ENCODE results near the gene ZEB1. TPM values are rescaled to one million over a fixed set of nuclear protein-coding genes. Genes with fewer than 3 reads are reported as not detected.

ZEB1 gene
- total RNA-seq, 2 experiments from 2014 or later: 33.9 to 37.8 TPM

DNA sequence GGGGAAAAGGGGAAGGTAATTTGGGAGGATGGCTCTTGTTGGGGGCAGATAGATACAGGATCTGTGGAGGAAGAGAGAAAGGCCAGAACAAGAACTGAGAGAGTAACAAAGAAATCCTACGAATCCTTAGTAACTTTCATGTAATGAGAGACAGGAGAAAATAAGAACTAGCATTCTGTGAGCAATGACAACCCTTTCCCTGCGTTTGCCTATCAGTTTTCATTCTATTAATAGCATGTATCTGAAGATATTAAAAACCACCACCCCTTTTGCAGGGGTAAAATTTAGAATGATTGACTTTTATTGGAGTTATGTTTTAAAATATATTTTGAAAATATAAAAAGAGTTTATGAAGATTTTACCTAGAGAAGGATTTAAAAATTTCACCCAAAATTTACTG is 132.8 kb downstream of the ZEB1 start:
- peaks cover 30% of the 10 kb centered on the region for H3K9me3 Mint-ChIP-seq
- H3K4me1 Mint-ChIP-seq (ENCODE audit: low read depth): peaks cover 13% of the 10 kb centered on the region
- CTCF ChIA-PET: no interaction called here
- H3K4me3 Mint-ChIP-seq: no peak overlapping the region
- H3K36me3 Mint-ChIP-seq: peaks cover 33% of the 10 kb centered on the region
- intact Hi-C loops (cut with micrococcal nuclease): no loop called here
- H3K27ac Mint-ChIP-seq: no peak overlapping the region
- POLR2A ChIA-PET: no interaction called here
- DNase-seq: no peak
- no peaks in the 10 kb centered on the region for H3K27me3 Mint-ChIP-seq

- no peaks in the 10 kb centered on the region for H3K27me3 Mint-ChIP-seq
- intact Hi-C loops (cut with micrococcal nuclease): no loop called here
- H3K4me1 Mint-ChIP-seq (ENCODE audit: low read depth): peaks cover 17% of the 10 kb centered on the region
- ChIA-PET CTCF (no interaction called here), POLR2A (no interaction called here)
- peaks cover 35% of the 10 kb centered on the region for H3K36me3 Mint-ChIP-seq
- peaks cover 27% of the 10 kb centered on the region for H3K9me3 Mint-ChIP-seq
- H3K4me3 Mint-ChIP-seq: no peak overlapping the region
- DNase-seq: no peak
- no peak overlapping the region for H3K27ac Mint-ChIP-seq
Observed at GRCh38 chr10:31456468-31456867, 137.5 kb downstream of the ZEB1 start.

DNA sequence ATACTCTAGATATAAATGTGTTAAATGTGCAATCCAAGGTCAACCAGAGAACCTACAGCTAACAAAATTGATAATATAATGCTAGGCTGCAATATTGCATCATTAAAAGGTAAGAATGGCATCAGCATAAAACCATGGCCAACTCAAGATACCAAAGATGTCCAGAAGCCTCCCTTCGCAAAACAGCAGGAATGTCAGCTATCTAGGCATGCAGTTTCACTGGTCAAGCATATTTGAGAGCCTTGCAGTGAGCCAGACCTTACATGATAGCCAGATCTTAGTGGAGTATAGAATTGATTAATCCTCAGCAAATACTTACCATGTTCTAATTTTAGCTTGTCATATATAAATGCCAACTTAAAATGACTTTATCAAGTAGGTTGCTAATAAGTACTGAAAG is 138.8 kb downstream of the ZEB1 start:
- no peaks in the 10 kb centered on the region for H3K27me3 Mint-ChIP-seq
- CTCF ChIA-PET: interaction anchor here (0.9 kb wide), 1 partner anchor 33 kb away, joined by 3 read pairs; no protein-coding TSS in a partner anchor
- no peak overlapping the region for H3K4me3 Mint-ChIP-seq
- peaks cover 34% of the 10 kb centered on the region for H3K9me3 Mint-ChIP-seq
- no peak for DNase-seq
- POLR2A ChIA-PET: no interaction called here
- H3K27ac Mint-ChIP-seq: no peak overlapping the region
- H3K36me3 Mint-ChIP-seq: peaks cover 43% of the 10 kb centered on the region
- intact Hi-C loops (cut with micrococcal nuclease): no loop called here
- peaks cover 11% of the 10 kb centered on the region for H3K4me1 Mint-ChIP-seq (ENCODE audit: low read depth)

- CTCF ChIA-PET: interaction anchor here (1.0 kb wide), 1 partner anchor 9 kb away, joined by 4 read pairs; no protein-coding TSS in a partner anchor
- no peaks in the 10 kb centered on the region for H3K27me3 Mint-ChIP-seq
Observed at GRCh38 chr10:31458974-31459373, 140.0 kb downstream of the ZEB1 start.

DNA sequence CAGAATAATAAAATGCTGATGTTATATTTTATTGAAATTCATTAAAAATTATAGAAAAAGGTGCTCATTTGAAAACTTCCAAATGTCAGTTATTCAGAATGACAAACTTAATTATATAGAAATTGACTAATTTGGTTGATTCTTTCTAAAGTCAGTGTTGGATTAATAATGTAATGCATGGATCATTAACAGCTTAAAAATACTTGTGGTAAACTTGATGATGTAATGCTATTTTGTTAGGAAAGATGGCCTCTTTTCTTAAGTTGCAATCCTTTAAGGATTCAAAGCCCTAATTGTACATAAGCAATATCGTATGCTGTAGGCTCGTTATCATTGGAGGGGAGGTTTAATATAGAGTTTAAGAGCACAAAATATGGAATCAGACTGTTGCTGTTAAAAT is 141.2 kb downstream of the ZEB1 start:
- POLR2A ChIA-PET: no interaction called here
- CTCF ChIA-PET: no interaction called here
- intact Hi-C loops (cut with micrococcal nuclease): no loop called here
- Mint-ChIP-seq H3K36me3 (peaks cover 42% of the 10 kb centered on the region), H3K4me1 (ENCODE audit: low read depth) (peaks cover 5% of the 10 kb centered on the region), H3K27ac (no peak overlapping the region), H3K4me3 (no peak overlapping the region), H3K9me3 (peaks cover 32% of the 10 kb centered on the region), H3K27me3 (no peaks in the 10 kb centered on the region)
- no peak for DNase-seq

More at GRCh38 chr10:31458974-31459373, 140.0 kb downstream of the ZEB1 start:
- peaks cover 34% of the 10 kb centered on the region for H3K9me3 Mint-ChIP-seq
- intact Hi-C loops (cut with micrococcal nuclease): no loop called here
- DNase-seq: no peak
- no peak overlapping the region for H3K27ac Mint-ChIP-seq
- POLR2A ChIA-PET: no interaction called here
- H3K36me3 Mint-ChIP-seq: peaks cover 45% of the 10 kb centered on the region
- H3K4me3 Mint-ChIP-seq: no peak overlapping the region
- peaks cover 11% of the 10 kb centered on the region for H3K4me1 Mint-ChIP-seq (ENCODE audit: low read depth)

DNA sequence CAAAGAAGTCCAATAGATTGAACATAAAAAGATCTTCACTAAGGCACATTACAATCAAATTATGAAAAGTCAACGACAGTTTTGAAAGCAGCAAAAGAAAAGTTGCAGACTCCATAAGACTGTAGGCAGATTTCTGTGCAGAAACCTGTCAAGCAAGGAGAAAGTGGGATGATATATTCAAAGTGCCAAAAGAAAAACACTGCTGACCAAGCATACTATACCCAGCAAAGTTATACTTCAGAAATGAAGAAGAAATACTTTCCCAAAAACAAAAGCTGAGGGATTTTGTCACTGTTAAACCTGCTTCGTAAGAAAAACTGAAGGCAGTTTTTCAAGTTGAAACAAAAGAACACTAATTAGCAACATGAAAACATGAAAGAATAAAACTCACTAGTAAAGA is 145.5 kb downstream of the ZEB1 start:
- no peaks in the 10 kb centered on the region for H3K27me3 Mint-ChIP-seq
- no peak overlapping the region for H3K27ac Mint-ChIP-seq
- H3K36me3 Mint-ChIP-seq: peaks cover 80% of the 10 kb centered on the region
- no peaks in the 10 kb centered on the region for H3K4me1 Mint-ChIP-seq (ENCODE audit: low read depth)
- ChIA-PET POLR2A (no interaction called here), CTCF (no interaction called here)
- intact Hi-C loops (cut with micrococcal nuclease): no loop called here
- no peak overlapping the region for H3K4me3 Mint-ChIP-seq
- H3K9me3 Mint-ChIP-seq: peaks cover 38% of the 10 kb centered on the region
- DNase-seq: no peak

GRCh38 chr10:31466313-31466712 is 147.3 kb downstream of the ZEB1 start:
- intact Hi-C loops (cut with micrococcal nuclease): no loop called here
- no peak overlapping the region for H3K4me3 Mint-ChIP-seq
- H3K27me3 Mint-ChIP-seq: no peaks in the 10 kb centered on the region
- CTCF ChIA-PET: interaction anchor here (0.6 kb wide), 2 partner anchors 96 to 668 kb away, joined by 3 read pairs; no protein-coding TSS in a partner anchor
- DNase-seq: no peak
- no peaks in the 10 kb centered on the region for H3K4me1 Mint-ChIP-seq (ENCODE audit: low read depth)
- H3K9me3 Mint-ChIP-seq: peaks cover 36% of the 10 kb centered on the region
- no peak overlapping the region for H3K27ac Mint-ChIP-seq
- peaks cover 71% of the 10 kb centered on the region for H3K36me3 Mint-ChIP-seq
- POLR2A ChIA-PET: no interaction called here

DNA sequence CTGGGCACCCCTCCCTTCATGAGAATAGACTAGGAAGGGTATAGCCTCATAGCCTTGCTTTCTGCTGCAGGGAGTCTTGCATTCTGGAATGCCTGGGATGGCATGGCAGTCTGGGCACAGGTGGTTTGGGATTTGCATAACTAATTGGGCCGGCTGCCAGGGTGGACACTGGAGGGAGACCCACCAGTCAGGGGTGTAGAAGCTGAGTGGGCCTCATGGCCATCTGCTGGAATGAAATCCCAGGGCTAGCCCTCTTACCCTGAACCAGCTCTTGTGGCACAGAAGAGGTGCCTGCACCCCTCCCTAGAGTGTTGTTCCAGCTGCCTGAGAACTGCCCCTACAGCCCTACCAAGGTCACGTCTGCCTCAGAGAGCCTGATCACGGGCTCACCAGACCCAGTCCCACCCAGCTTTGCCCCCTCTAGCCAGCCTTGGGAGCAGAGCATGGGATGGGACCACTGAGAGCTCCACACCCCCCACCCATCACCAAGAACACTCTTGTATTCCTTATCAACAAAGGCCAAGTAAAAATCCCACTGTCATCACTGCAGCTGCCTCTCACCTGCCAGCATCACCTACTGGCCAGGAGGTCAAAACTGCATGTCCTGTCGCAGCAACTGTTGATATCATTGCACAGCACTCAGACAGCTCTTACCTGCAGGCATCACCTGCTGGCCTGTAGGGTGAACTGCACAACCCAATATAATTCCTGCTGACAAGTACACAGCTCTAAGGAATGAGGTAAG is 148.9 kb downstream of the ZEB1 start:
- intact Hi-C loops (cut with micrococcal nuclease): no loop called here
- peaks cover 23% of the 10 kb centered on the region for H3K9me3 Mint-ChIP-seq
- H3K27me3 Mint-ChIP-seq: no peaks in the 10 kb centered on the region
- POLR2A ChIA-PET: no interaction called here
- no peaks in the 10 kb centered on the region for H3K4me1 Mint-ChIP-seq (ENCODE audit: low read depth)
- H3K36me3 Mint-ChIP-seq: peaks cover 56% of the 10 kb centered on the region
- DNase-seq: no peak
- no peak overlapping the region for H3K4me3 Mint-ChIP-seq
- CTCF ChIA-PET: interaction anchor here (0.7 to 1.5 kb wide), 4 partner anchors 9 to 742 kb away, joined by 3 to 5 read pairs (median 4); no protein-coding TSS in a partner anchor
- no peak overlapping the region for H3K27ac Mint-ChIP-seq

DNA sequence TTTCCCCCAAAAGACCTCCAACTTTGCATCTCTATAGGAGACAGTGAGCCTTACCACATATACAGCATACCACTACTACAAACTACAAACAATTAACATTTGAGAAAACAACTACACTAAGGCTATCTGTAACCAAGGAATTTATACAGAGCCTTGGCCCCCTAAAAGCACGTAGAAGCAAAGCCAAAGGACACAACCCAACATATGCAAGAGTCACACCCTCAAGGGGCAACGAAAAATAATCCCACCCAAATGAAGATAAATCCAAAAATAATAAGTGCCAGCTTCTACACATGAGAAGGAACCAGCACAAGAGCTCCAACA is 149.5 kb downstream of the ZEB1 start:
- Mint-ChIP-seq H3K27ac (no peak overlapping the region), H3K4me1 (ENCODE audit: low read depth) (no peaks in the 10 kb centered on the region), H3K4me3 (no peak overlapping the region), H3K36me3 (peaks cover 50% of the 10 kb centered on the region), H3K27me3 (no peaks in the 10 kb centered on the region), H3K9me3 (peaks cover 18% of the 10 kb centered on the region)
- no peak for DNase-seq
- CTCF ChIA-PET: interaction anchor here (0.7 to 1.5 kb wide), 4 partner anchors 10 to 743 kb away, joined by 3 to 5 read pairs (median 4); no protein-coding TSS in a partner anchor
- intact Hi-C loops (cut with micrococcal nuclease): no loop called here
- POLR2A ChIA-PET: no interaction called here

DNA sequence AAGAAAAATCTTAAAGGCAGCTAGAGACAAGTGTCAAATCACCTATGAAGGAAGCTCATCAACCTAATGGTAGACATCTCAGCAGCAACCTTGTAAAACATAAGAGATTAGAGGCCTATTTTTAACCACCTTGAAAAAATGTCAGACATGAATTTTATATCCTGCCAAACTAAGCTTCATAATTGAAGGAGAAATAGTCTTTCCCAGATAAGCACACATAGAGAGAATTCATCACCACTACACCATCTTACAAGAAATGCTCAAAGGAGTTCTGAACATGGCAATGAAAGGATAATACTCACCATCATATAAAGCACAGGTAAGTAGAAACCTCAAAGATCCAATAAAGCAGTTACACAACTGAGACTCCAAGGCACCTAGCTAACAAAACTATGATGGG is 156.5 kb downstream of the ZEB1 start:
- ChIA-PET POLR2A (interaction anchor here (0.7 kb wide), 1 partner anchor 690 kb away, joined by 3 read pairs; no protein-coding TSS in a partner anchor), CTCF (no interaction called here)
- peaks cover 24% of the 10 kb centered on the region for H3K9me3 Mint-ChIP-seq
- H3K4me3 Mint-ChIP-seq: no peak overlapping the region
- DNase-seq: no peak
- no peaks in the 10 kb centered on the region for H3K27me3 Mint-ChIP-seq
- intact Hi-C loops (cut with micrococcal nuclease): no loop called here
- H3K4me1 Mint-ChIP-seq (ENCODE audit: low read depth): peaks cover 20% of the 10 kb centered on the region
- H3K27ac Mint-ChIP-seq: no peak overlapping the region
- peaks cover 17% of the 10 kb centered on the region for H3K36me3 Mint-ChIP-seq

DNA sequence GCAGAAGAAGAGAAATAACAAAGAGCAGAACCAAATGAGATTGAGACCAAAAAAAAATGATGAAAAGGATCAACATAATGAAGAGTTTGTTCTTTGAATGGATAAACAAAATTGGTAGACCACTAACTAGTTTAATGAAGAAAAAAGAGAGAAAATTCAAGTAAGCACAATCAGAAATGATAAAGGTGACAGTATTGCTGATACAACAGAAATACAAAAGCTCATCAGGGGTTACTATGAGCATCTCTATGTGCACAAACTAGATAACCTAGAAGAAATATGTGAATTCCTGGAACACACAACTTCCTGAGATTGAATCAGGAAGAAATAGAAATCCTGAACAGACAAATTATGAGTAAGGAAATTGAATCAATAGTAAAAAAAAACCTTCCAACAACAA is 157.1 kb downstream of the ZEB1 start:
- H3K36me3 Mint-ChIP-seq: peaks cover 17% of the 10 kb centered on the region
- peaks cover 24% of the 10 kb centered on the region for H3K9me3 Mint-ChIP-seq
- H3K4me1 Mint-ChIP-seq (ENCODE audit: low read depth): peaks cover 20% of the 10 kb centered on the region
- H3K4me3 Mint-ChIP-seq: no peak overlapping the region
- no peaks in the 10 kb centered on the region for H3K27me3 Mint-ChIP-seq
- ChIA-PET POLR2A (no interaction called here), CTCF (no interaction called here)
- DNase-seq: no peak
- no peak overlapping the region for H3K27ac Mint-ChIP-seq
- intact Hi-C loops (cut with micrococcal nuclease): no loop called here

DNA sequence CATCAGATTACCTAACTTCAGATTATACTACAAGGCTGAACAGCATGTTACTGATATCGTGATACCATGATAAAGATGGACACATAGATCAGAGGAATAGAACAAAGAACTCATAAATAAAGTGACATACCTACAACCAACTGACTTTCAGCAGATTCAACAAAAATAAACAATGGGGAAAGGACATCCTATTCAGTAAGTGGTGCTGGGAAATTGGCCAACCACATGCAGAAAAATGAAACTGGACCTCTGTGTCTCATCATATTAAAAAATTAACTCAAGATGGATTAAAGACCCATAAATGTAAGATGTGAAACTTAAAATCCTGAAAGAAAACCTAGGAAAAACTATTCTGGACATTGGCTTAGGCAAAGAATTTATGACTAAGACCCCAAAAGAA is 158.6 kb downstream of the ZEB1 start:
- Mint-ChIP-seq H3K27ac (no peak overlapping the region), H3K27me3 (no peaks in the 10 kb centered on the region), H3K9me3 (peaks cover 26% of the 10 kb centered on the region), H3K36me3 (peaks cover 20% of the 10 kb centered on the region), H3K4me1 (ENCODE audit: low read depth) (peaks cover 20% of the 10 kb centered on the region), H3K4me3 (no peak overlapping the region)
- POLR2A ChIA-PET: no interaction called here
- CTCF ChIA-PET: no interaction called here
- intact Hi-C loops (cut with micrococcal nuclease): no loop called here
- no peak for DNase-seq

DNA sequence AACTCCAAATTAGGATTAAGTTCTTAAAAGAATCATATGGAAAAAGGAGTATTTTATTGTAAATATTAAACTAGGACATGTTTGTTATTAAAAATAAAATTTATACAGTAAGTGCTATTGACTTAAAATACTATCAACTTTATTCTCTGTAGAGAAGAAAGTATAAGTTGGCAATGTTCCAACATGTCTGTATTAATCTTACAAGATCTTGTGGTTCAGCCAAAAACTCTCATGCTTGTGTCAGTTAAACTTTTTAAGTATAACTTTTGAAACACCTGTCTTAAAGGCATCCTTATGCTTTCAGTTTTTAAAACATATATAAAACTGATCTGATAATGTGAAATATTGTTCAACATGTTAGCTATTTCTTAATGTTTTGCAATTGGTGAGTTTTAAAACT is 160.7 kb downstream of the ZEB1 start:
- no peaks in the 10 kb centered on the region for H3K27me3 Mint-ChIP-seq
- peaks cover 20% of the 10 kb centered on the region for H3K4me1 Mint-ChIP-seq (ENCODE audit: low read depth)
- no peak for DNase-seq
- CTCF ChIA-PET: interaction anchor here (1.2 kb wide), 1 partner anchor 12 kb away, joined by 3 read pairs; no protein-coding TSS in a partner anchor
- intact Hi-C loops (cut with micrococcal nuclease): no loop called here
- no peak overlapping the region for H3K27ac Mint-ChIP-seq
- POLR2A ChIA-PET: no interaction called here
- H3K4me3 Mint-ChIP-seq: no peak overlapping the region
- peaks cover 23% of the 10 kb centered on the region for H3K9me3 Mint-ChIP-seq
- peaks cover 26% of the 10 kb centered on the region for H3K36me3 Mint-ChIP-seq
